GM18909 (cell line): Measurements from ENCODE around the gene TMEM175.

Experiments used
- ATAC-seq: cut with Tn5 transposase; IDR thresholded peaks from one replicate; pipeline ENCODE4 v1.9.1; 2021; ENCODE audit warnings: mild to moderate bottlenecking; ENCODE audit not compliant: unreplicated experiment, poor library complexity

TMEM175 gene

GRCh38 chr4:945274-946102, 13.2 kb downstream of the TMEM175 start:
- ATAC-seq = no peak

GRCh38 chr4:946103-946450, 13.8 kb downstream of the TMEM175 start:
- no peak for ATAC-seq

GRCh38 chr4:946517-947471, 14.5 kb downstream of the TMEM175 start:
- no peak for ATAC-seq

GRCh38 chr4:947491-947971, 15.3 kb downstream of the TMEM175 start:
- no peak for ATAC-seq

DNA sequence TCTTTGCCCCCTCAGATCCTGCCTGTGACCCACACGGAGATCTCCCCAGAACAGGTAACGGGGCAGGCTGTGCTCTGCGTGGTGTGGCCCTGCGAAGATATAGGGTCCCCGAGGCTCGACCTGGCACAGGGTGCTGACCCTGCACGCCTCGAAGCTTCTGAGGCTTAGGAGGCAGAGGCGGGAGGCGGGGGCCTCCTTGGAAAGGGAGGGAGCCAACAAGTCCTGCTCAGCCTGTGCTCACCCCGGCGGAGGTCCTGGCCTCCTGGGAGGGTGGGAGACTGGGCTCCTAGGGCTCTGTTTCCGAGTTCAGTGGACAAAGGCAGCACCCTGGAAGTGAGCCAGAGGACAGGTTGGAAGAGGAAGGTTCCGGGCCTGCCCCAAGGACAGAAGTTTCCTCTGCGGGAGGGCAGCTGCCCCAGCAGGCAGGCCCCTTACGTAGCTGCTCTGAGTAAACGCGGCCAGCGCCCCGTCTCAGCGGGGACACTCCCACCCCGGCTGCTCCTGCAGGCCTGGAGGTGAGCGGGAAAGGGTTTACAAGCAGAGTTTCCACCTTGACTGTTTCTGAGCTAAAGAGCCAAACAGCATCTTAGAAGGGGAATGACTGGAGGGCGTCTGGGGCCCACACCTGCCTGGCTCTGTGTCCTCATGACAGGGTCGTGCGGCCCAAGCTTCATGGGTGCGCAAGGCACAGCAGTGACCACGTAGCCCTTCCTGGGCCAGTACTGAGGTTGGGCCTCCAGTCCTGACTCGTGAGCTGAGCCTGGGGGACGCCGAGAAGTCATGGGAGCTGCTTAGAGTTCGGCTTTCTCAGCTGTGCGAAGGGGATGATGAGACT, 16.1 kb downstream of the TMEM175 start:
- no peak for ATAC-seq

GRCh38 chr4:948936-949300, 16.7 kb downstream of the TMEM175 start:
- no peak for ATAC-seq

GRCh38 chr4:949656-950055, 17.4 kb downstream of the TMEM175 start:
- ATAC-seq = no peak

DNA sequence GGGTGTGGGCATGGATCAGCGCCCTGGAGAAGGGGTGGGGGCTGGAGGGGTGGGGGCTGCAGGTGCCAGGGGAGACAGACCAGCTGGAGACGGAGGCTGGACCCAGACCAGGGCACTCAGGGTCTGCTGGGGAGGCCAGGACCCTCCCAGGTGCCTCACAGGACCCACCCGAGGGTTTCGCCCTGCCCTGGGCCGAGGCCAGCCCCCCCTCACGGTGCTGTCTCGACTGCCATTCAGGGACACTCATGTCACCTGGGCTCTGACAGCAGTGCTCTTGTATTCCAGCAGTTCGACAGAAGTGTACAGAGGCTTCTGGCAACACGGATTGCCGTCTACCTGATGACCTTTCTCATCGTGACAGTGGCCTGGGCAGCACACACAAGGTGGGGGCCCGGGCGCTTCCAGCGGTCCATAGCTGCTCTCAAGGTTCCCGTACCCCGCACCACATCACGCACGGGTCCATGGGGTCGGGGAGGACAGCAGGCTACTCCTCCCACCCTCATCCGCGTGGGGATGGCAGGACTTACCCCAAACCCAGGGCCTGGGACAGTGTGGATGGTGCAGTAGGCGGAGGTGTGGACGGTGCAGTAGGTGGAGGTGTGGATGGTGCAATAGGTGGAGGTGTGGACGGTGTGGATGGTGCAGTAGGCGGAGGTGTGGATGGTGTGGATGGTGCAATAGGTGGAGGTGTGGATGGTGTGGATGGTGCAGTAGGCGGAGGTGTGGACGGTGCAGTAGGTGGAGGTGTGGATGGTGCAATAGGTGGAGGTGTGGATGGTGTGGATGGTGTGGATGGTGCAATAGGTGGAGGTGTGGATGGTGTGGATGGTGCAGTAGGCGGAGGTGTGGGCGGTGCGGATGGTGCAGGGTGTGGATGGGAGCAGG, 18.1 kb downstream of the TMEM175 start:
- ATAC-seq = no peak

GRCh38 chr4:951186-951585, 18.9 kb downstream of the TMEM175 start:
- no peak for ATAC-seq

GRCh38 chr4:951594-952468, 19.6 kb downstream of the TMEM175 start:
- no peak for ATAC-seq

- ATAC-seq = no peak
Measured at GRCh38 chr4:952881-953573, 20.8 kb downstream of the TMEM175 start.

DNA sequence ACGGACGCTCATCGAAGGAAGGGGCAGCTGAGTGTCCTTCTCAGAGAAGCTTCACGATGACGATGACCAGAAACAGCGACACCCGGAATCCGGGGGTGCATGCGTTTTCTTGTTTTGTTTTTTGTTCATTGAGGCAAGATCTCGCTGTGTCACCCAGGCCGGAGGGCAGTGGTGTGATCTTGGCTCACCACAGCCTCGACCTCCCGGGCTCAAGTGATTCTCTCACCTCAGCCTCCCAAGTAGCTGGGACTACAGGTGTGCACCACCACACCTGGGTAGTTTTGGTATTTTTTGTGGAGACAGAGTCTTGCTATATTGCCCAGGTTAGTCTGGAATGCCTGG, 21.3 kb downstream of the TMEM175 start:
- no peak for ATAC-seq

GRCh38 chr4:954211-955020, 22.2 kb downstream of the TMEM175 start:
- ATAC-seq = no peak

DNA sequence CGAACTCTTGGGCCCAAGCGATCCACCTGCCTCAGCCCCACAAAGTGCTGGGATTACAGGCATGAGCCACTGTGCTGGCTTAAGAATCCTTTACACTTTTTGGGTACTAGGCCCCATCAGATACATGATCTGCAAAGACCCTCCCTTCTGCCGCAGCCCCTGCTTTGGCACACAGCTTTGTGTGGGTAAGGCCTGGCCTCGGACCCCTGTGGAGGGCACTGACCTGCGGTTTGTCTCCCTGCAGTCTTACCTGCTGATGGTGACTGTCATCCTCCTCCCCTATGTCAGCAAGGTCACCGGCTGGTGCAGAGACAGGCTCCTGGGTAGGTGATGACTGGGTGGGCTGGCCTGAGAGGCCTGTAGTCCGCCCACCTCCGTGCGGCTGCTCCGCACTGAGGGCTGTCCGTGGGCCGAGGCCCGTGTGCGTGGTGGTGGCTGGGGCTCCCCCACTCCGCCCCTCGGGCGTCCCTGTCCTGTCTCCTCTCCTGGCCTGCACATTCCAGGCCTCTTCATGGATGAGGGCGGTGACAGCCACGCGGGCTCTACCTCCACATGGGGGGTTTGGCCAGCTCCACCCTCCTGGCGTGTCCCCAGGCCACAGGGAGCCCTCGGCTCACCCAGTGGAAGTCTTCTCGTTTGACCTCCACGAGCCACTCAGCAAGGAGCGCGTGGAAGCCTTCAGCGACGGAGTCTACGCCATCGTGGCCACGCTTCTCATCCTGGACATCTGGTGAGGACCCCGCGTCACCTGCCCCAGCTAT, 23.1 kb downstream of the TMEM175 start:
- ATAC-seq = no peak

- ATAC-seq = no peak
Measured at GRCh38 chr4:955931-956381, 23.7 kb downstream of the TMEM175 start.

DNA sequence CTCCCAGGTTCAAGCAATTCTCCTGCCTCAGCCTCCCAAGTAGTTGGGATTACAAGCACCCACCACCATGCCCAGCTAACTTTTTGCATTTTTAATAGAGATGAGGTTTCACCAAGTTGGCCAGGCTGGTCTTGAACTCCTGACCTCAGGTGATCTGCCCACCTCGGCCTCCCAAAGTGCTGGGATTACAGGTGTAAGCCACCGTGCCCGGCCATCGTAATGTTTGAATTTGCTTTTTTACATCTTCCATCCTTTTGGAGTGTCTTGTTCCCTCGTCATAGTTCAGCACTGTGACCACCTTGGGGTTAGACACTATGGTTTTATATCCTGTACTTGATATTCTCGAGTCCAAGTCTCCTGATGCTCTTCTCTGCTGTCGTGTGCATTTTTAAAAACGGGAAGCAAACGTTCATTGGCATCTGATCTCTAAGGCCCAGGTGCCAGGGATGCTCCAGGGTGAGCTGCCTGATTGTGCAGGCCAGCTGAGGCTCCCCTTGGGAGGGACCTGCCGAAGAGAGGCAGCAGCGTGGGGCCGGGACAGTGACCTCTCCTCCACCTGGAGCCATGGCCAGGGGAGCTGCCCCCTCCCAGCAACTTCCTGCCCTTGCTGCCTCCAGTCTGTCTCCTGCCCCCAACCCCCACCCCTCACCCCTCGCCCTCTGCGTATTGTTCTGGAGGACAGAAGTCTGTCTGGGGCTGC, 24.4 kb downstream of the TMEM175 start:
- ATAC-seq = no peak
